Raji (cell line): ENCODE measurements around the gene AUTS2.

ENCODE experiments used
- POLR2A ChIP-seq: IDR thresholded peaks from 2 replicates; pipeline ENCODE4 v1.6.1; 2011; ENCODE audit warnings: low read depth, low read length, control low read depth; ENCODE audit not compliant: insufficient read depth

AUTS2 gene

GRCh38 chr7:70208236-70209063 lies 610.2 kb downstream of the AUTS2 start:
- TF ChIP-seq POLR2A: no peak

GRCh38 chr7:70210200-70210935 lies 612.1 kb downstream of the AUTS2 start:
- TF ChIP-seq POLR2A: no peak

GRCh38 chr7:70210936-70211310 lies 612.6 kb downstream of the AUTS2 start:
- TF ChIP-seq POLR2A: no peak

GRCh38 chr7:70212281-70212680 lies 614.0 kb downstream of the AUTS2 start:
- TF ChIP-seq POLR2A: no peak

DNA sequence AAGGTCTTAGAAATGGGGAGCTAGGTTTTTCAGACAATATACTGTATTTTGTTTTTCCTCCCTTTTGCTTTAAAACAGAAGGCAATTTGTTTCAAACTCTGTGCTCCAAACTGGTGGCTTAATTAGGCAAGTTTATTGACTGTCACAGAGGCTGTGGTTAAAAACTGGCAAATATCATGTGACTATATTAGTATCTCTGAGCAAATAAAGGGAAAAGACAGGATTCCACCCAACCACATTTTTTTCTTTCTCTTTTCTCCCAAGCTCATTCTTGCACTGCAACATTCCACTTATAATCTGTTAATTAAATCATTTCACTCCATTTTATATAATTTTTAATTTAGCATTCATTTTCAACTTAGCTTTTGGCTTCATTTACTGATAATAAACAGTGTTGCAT lies 615.8 kb downstream of the AUTS2 start:
- TF ChIP-seq POLR2A: no peak

GRCh38 chr7:70215491-70215890 lies 617.2 kb downstream of the AUTS2 start:
- TF ChIP-seq POLR2A: no peak

GRCh38 chr7:70217571-70217970 lies 619.3 kb downstream of the AUTS2 start:
- TF ChIP-seq POLR2A: no peak

- TF ChIP-seq POLR2A: no peak
Measured at GRCh38 chr7:70218006-70218405, 619.7 kb downstream of the AUTS2 start.

DNA sequence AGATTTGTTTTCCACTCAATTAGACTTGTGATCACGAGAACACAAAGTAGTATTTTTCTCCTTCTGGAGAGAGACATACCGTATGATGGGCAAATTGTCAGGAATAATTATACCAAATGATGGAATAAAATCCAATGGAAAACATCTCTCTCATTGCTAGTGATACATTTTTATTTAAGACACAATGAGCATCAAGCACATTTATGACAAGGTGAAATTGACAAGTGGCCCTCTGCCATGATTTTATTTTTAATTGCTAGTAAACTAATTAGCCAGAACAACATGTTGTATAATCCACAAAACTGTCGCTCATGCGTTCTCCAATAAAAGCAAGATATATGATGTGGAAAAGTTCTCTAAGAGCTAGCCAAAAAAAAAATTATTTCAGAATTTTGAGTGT lies 620.8 kb downstream of the AUTS2 start:
- TF ChIP-seq POLR2A: no peak

DNA sequence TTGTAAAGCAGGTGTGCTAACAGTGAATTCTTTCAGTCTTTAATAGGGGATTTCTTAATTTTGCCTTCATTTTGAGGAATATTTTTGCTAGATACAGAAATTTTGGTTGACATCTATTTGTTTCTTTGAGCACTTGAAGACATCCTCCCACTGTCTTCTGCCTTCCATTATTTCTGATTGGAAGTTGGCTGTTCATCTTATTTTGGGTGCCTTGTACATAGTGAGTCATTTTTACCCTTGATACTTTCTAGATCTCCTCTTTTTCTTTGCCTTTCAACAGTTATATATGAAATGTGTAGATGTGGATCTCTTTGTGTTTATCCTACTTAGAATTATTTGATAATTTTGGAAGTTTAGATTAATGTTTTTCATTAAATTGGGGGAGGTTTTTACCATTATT lies 631.0 kb downstream of the AUTS2 start:
- TF ChIP-seq POLR2A: no peak

- TF ChIP-seq POLR2A: no peak
Measured at GRCh38 chr7:70230761-70231160, 632.5 kb downstream of the AUTS2 start.

DNA sequence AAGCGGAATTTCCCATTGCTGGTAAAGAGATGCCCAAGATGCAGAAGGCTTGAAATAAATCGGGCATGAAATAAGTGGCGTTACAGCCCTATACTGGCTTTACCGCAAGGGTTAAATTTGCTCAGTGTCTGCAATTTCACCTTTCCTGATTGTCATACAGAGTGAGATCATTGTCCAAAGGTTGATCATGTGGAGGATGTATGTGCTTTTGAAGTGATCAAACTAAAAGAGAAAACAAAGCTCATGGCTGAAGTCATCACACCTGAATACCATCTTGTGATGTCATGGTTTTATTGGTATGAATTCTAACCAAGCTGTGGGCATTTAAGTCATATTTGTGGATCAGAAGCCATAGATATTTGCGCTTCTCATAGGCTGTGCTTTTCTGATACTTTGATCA lies 635.5 kb downstream of the AUTS2 start:
- TF ChIP-seq POLR2A: no peak

GRCh38 chr7:70237256-70237655 lies 639.0 kb downstream of the AUTS2 start:
- TF ChIP-seq POLR2A: no peak

GRCh38 chr7:70237831-70238575 lies 639.7 kb downstream of the AUTS2 start:
- TF ChIP-seq POLR2A: no peak

DNA sequence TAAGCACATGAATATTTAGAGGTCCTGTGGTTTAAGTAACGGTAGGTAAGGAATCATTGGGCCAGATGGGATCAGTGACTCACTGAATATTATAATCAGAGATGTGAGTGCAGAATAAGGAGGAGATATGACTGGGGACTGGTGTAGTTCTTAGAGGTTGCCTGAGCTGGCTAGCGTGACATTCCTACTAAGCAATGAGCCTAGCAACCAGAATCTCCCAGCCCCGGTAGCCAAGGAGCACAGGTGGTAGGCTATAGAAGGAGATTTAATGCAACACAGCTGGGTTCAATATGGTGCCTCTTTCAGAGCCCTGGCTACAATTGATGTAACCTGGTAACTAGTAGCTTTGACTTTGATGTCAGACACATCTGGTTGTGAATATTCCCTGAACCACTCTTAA lies 641.6 kb downstream of the AUTS2 start:
- TF ChIP-seq POLR2A: no peak

DNA sequence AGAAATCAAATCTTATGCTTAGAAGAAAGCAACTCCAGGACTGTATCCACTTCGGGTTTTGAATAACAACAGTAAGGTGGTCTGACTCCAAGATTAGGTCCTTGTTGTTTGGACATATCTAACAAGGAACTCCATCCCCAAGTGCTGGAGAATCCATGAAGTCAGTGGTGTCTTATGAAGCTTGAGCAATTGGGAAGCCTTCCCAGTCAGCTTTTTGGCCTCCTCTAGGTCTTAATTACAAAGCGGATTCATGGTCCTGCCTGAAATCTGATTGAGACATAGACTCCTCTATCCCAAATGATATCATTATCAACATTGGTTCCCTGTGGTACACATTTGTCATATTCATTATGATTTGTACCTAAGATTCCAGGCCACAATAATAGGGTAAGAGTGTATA lies 642.6 kb downstream of the AUTS2 start:
- no peak for TF ChIP-seq POLR2A
